Liver (tissue), 3 donors: Measurements from ENCODE around the gene WFS1.

Experiments used
- CTCF ChIP-seq: fragments of 150-350 bp; IDR thresholded peaks from 2 replicates; pipeline ENCODE4 v1.5.1; 2017; ENCODE audit warnings: improper control_type of control experiment, low read depth, low read length; ENCODE audit not compliant: missing input control
- EGR1 ChIP-seq, 2 donors: IDR thresholded peaks; 2 replicates each; pipeline ENCODE4 v1.6.1; 2016 to 2018; ENCODE audit warnings: antibody characterized with exemption in 2 of 2, low read depth in 2 of 2
- FOXA2 ChIP-seq: IDR thresholded peaks from 2 replicates; pipeline ENCODE4 v1.6.1; 2016; ENCODE audit warnings: antibody characterized with exemption
- GABPA ChIP-seq, 2 donors: IDR thresholded peaks in 1 of 2; conservative IDR thresholded peaks in 1 of 2; 2 replicates each; pipeline ENCODE4 v1.6.1; 2016; ENCODE audit warnings: antibody characterized with exemption in 2 of 2, mild to moderate bottlenecking in 1 of 2, moderate library complexity in 1 of 2
- JUND ChIP-seq, 2 donors: IDR thresholded peaks; 2 replicates each; pipeline ENCODE4 v1.6.1; 2016; ENCODE audit warnings: antibody characterized with exemption in 2 of 2
- RAD21 ChIP-seq, 2 donors: IDR thresholded peaks; 2 replicates each; pipeline ENCODE4 v1.6.1; 2016; ENCODE audit warnings: antibody characterized with exemption in 2 of 2, mild to moderate bottlenecking in 2 of 2
- REST ChIP-seq: IDR thresholded peaks from 2 replicates; pipeline ENCODE4 v1.6.1; 2016; ENCODE audit warnings: antibody characterized with exemption, mild to moderate bottlenecking
- SP1 ChIP-seq: IDR thresholded peaks from 2 replicates; pipeline ENCODE4 v1.6.1; 2018; ENCODE audit warnings: antibody characterized with exemption, mild to moderate bottlenecking
- TAF1 ChIP-seq: conservative IDR thresholded peaks from 2 replicates; pipeline ENCODE4 v1.6.1; 2016; ENCODE audit warnings: antibody characterized with exemption, mild to moderate bottlenecking
- TF ChIP-seq, protein P1 (sequence below): IDR thresholded peaks from 2 replicates; pipeline ENCODE4 v1.6.1; 2016; ENCODE audit warnings: antibody characterized with exemption
- TF ChIP-seq, protein P2 (sequence below): IDR thresholded peaks from 2 replicates; pipeline ENCODE4 v1.6.1; 2016; ENCODE audit warnings: antibody characterized with exemption
- TF ChIP-seq, protein P3 (sequence below): IDR thresholded peaks from 2 replicates; pipeline ENCODE4 v1.6.1; 2016; ENCODE audit warnings: antibody characterized with exemption
- donor health status: healthy.
- donor health status: healthy.

DNA sequence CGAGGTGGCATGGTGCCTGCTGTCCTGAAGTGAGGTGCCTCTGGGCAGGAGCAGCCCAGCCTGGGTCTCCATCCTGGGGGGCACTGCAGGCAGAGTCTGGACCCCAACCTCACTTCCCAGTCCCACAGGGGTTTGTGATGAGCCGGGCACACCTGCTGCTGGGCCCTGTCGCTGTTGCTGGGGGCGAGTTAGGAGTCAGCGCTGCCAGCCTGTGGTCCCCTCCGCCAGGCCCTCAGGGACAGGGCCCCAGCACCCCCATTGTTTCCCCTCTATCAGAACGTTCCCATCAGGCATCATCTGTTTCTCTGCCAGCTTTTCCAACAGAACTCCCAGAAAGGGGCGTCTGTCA, 23.4 kb downstream of the WFS1 start:
- TF ChIP-seq CTCF (no peak), JUND (IDR thresholded peaks at IDR 0.05) (no peak), RAD21 (IDR thresholded peaks at IDR 0.05) (no peak), GABPA (IDR thresholded peaks at IDR 0.05 in 1 of 2, conservative IDR thresholded peaks at IDR 0.05 in 1 of 2) (no peak), FOXA2 (no peak), EGR1 (IDR thresholded peaks at IDR 0.05; ENCODE audit: low read depth in 2 of 2) (no peak), TAF1 (no peak), REST (no peak), SP1 (no peak)
- TF ChIP-seq, protein P1, sequence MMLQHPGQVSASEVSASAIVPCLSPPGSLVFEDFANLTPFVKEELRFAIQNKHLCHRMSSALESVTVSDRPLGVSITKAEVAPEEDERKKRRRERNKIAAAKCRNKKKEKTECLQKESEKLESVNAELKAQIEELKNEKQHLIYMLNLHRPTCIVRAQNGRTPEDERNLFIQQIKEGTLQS = no peak
- TF ChIP-seq, protein P2, sequence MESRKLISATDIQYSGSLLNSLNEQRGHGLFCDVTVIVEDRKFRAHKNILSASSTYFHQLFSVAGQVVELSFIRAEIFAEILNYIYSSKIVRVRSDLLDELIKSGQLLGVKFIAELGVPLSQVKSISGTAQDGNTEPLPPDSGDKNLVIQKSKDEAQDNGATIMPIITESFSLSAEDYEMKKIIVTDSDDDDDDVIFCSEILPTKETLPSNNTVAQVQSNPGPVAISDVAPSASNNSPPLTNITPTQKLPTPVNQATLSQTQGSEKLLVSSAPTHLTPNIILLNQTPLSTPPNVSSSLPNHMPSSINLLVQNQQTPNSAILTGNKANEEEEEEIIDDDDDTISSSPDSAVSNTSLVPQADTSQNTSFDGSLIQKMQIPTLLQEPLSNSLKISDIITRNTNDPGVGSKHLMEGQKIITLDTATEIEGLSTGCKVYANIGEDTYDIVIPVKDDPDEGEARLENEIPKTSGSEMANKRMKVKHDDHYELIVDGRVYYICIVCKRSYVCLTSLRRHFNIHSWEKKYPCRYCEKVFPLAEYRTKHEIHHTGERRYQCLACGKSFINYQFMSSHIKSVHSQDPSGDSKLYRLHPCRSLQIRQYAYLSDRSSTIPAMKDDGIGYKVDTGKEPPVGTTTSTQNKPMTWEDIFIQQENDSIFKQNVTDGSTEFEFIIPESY = no peak
- TF ChIP-seq, protein P3, sequence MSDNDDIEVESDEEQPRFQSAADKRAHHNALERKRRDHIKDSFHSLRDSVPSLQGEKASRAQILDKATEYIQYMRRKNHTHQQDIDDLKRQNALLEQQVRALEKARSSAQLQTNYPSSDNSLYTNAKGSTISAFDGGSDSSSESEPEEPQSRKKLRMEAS = no peak
